ENCODE data around the gene CMTM1. TPM values are rescaled to one million over a fixed set of nuclear protein-coding genes. Genes with fewer than 3 reads are reported as not detected.
A peak's percentile ranks its signal among the peaks of the same experiment; 100 is the strongest.

The CMTM1 gene
- total RNA-seq, 2 donors from 2014 or later = 1.6 TPM; not detected in 1

DNA sequence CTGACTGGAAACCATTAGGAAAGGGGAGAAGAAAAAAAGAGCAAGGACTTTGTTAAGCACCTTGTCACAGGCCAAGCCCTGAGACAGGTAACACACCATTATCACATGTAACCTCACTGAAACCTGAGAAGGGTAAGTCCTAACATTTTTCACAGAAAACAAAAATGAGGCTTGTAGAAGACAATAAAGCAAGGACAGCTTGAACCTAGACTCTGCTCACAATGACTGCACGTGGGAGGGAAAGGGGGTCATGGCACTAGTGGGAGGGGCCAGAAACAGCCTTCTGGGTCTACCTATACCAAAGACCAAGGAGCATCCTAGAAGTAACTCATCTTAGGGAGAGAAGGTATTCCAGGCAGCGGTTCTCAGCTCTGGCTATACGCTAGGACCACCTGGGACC lies 23.8 kb upstream of the CMTM1 start:
- Histone ChIP-seq H3K9me3 (no peaks in the 10 kb centered on the region), H3K27ac (peak overlapping the region in 1 of 2 donors; percentile 11), H3K36me3 (no peaks in the 10 kb centered on the region), H3K4me3 (no peak overlapping the region), H3K4me1 (no peaks in the 10 kb centered on the region), H3K27me3 (no peaks in the 10 kb centered on the region)
- TF ChIP-seq, protein P1, sequence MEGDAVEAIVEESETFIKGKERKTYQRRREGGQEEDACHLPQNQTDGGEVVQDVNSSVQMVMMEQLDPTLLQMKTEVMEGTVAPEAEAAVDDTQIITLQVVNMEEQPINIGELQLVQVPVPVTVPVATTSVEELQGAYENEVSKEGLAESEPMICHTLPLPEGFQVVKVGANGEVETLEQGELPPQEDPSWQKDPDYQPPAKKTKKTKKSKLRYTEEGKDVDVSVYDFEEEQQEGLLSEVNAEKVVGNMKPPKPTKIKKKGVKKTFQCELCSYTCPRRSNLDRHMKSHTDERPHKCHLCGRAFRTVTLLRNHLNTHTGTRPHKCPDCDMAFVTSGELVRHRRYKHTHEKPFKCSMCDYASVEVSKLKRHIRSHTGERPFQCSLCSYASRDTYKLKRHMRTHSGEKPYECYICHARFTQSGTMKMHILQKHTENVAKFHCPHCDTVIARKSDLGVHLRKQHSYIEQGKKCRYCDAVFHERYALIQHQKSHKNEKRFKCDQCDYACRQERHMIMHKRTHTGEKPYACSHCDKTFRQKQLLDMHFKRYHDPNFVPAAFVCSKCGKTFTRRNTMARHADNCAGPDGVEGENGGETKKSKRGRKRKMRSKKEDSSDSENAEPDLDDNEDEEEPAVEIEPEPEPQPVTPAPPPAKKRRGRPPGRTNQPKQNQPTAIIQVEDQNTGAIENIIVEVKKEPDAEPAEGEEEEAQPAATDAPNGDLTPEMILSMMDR (IDR thresholded peaks at IDR 0.05) = no peak
- DNase-seq (ENCODE audit: low spot score) = no peak

DNA sequence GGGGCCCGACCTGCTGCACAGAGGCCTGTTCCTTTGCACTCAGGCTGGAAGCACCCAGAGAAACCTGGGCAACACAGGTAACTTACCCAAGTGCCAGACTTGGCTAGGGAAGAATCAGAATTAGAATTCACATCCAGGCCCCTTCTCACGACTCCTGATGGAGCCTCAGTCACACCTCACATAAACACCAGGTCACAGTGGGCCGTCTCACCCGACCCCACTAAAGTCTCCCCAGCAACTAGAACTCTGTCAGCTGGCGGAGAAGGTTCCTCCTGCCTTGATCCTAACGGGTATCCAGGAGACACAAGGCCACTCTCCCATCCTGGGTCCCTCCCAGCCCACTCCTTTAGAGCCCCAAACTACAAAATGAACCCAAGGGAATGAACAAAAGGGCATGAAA lies 22.7 kb upstream of the CMTM1 start:
- Histone ChIP-seq H3K27me3 (no peaks in the 10 kb centered on the region), H3K4me1 (peaks cover 0 to 11% of the 10 kb centered on the region in 2 donors), H3K9me3 (no peaks in the 10 kb centered on the region), H3K4me3 (no peak overlapping the region), H3K27ac (no peak overlapping the region), H3K36me3 (no peaks in the 10 kb centered on the region)
- no peak for DNase-seq (ENCODE audit: low spot score)
- TF ChIP-seq, protein P1 (IDR thresholded peaks at IDR 0.05) = no peak

DNA sequence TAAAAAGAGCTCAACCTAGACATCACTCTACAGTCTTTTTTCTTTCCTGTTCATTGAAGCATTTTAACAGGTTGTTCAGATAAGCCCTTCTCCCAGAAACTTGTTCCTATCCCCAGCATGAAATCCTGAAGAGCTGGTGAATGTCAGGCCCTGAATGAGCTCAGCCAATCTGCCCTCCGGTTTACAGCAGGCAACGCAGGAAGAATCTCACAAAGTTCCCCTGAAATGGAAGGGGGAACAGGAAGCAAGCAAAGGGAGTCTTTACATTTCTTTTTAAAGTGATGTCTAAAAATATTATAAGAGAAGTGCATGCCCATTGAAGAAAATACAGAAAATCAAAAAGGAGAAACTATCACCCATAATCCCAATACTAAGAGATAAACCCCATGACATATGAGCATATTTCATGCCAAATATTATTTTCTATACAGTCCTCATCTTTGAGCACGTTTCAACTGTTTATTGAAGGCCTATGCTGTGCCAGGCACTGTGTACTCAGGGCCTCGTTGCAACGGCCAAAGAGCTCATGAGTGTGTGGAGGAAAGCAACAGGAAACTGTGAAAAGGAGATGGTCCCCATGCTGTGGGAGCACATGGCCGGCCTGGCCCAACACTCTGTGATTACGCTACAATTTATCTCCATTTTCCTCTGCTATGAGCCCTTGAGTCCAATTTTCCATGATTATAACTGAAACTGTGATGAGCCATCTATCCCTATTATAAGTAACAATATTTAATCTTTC lies 22.1 kb upstream of the CMTM1 start:
- TF ChIP-seq, protein P1 (IDR thresholded peaks at IDR 0.05) = no peak
- no peak for DNase-seq (ENCODE audit: low spot score)
- Histone ChIP-seq H3K27ac (no peak overlapping the region), H3K9me3 (no peaks in the 10 kb centered on the region), H3K4me1 (peaks cover 0 to 18% of the 10 kb centered on the region in 2 donors), H3K4me3 (no peak overlapping the region), H3K27me3 (no peaks in the 10 kb centered on the region), H3K36me3 (no peaks in the 10 kb centered on the region)

DNA sequence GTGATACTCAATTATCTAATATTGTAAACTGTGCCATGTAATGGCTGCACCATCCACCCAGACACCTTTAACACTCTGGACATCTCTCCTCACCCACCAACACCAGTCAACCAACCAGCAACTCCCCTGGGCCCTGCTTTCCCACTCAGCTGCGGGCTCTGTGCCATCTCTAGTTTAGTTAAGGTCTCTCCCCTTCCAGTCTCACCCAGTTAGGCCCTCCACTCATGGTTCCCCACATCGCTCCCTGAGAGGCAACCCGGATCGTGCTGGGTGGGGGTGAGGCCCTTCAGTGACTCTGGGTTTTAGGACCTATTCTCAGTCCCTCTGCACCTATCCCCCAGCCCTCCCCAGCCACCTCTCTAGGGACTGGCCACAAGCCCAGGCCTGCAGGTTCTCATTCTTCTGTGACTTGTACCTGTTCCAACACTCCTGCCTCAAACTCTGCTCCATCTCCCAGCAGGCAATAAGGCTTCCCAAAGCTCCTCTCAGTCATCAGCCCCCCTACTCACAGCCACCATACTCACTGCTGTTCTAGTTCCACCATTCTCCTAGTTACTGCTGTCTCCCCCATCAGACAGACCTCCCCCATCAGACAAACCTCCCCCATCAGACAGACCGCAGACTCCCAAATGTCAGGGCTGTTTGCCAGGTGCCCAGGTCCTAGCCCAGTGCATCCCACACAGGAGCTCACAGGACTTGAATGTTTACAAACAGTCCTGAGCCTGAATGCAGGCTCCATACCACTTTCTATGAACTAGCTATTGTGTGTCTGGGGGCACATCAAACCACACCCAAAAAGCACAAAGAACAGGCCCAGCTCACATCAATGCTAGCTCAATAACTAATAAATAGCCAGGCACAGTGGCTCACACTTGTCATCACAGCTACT lies 18.9 kb upstream of the CMTM1 start:
- no peaks in the 10 kb centered on the region for H3K36me3 ChIP-seq
- H3K4me1 ChIP-seq = peaks cover 0 to 41% of the 10 kb centered on the region in 2 donors
- no peak overlapping the region for H3K4me3 ChIP-seq
- no peaks in the 10 kb centered on the region for H3K27me3 ChIP-seq
- peak overlapping the region in 1 of 2 donors; percentile 26 for H3K27ac ChIP-seq
- TF ChIP-seq, protein P1 (IDR thresholded peaks at IDR 0.05) = no peak
- DNase-seq (ENCODE audit: low spot score) = no peak
- no peaks in the 10 kb centered on the region for H3K9me3 ChIP-seq

DNA sequence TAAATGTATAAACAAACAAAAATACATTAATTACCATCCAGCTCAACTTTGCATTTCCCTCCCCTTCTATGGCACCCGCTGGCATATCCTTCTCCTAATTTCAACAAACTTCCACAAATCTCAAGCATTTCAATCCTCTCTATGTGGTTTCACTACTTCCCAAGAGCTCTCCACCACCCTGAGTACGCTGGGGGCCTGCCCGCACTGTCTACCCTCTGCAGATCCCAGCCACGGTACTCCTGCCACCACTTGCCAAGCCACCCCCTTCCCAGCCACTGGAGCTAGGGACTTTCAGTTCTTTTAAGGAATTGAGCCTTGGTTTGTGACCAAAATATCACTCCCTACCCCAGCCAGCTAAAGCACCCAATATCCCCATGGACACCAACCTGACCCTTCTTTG lies 18.2 kb upstream of the CMTM1 start:
- TF ChIP-seq, protein P1 (IDR thresholded peaks at IDR 0.05) = no peak
- H3K27ac ChIP-seq = peak overlapping the region; percentile 97 to 98
- DNase-seq (ENCODE audit: low spot score) = no peak
- H3K36me3 ChIP-seq = no peaks in the 10 kb centered on the region
- H3K4me1 ChIP-seq = peaks cover 0 to 46% of the 10 kb centered on the region in 2 donors
- no peaks in the 10 kb centered on the region for H3K9me3 ChIP-seq
- H3K27me3 ChIP-seq = no peaks in the 10 kb centered on the region
- no peak overlapping the region for H3K4me3 ChIP-seq

All from right atrium auricular region (tissue), 2 donors.